ENCODE results near the gene SMIM43.

DNA sequence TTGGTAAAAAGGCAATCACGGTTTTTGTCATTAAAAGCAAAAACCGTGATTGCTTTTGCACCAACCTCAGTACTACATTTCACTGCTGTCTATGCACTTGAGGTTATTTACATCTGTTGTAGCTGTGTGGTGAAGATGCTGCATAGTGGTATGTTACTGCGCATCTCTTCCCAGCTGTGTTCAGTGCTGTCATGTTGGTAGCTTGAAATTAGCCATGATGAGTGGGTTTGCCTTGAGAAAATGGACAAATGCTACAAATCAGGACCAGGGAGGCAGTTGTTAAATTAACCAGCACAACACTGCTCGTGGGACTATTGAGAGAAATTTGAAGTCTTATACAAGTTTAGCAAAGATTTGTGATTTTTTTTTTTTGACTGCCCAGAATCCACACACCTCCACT, 2.2 kb upstream of the SMIM43 start:
- no peak for TF ChIP-seq GATA2 (IDR thresholded peaks at IDR 0.05; ENCODE audit: low read depth, low read length)
- TF ChIP-seq GATA3 (IDR thresholded peaks at IDR 0.05; ENCODE audit: low read depth, low read length), result no peak

Measured in SH-SY5Y (cell line).